Measurements from ENCODE around the gene FOLR3. TPM values are rescaled to one million over a fixed set of nuclear protein-coding genes. Genes with fewer than 3 reads are reported as not detected.

FOLR3 gene
- total RNA-seq, 1 experiment from 2014 or later: not detected

DNA sequence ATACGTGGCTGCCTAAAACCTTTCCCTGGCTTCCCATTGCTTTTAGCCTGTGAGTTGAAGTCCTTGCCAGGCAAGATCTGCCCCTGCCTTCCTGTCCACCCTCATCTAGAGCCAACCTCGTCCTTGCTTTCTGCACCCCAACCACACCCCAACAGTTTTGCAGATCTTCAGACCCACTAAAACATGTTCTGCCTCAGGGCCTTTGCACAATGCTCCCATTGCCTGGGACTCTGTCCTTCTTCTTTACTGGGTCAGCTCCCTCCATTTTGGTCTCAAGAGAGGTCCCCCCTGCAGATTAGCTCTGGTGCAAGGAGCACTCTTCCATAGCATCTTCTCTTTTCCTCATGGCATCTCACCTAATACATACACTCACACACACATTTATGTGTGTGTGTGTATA is 14.6 kb upstream of the FOLR3 start:
- Mint-ChIP-seq H3K4me1 (ENCODE audit: low read depth, unreplicated experiment) (no peaks in the 10 kb centered on the region), H3K4me3 (ENCODE audit: low read depth, unreplicated experiment) (no peak overlapping the region), H3K27ac (ENCODE audit: unreplicated experiment) (no peak overlapping the region), H3K36me3 (ENCODE audit: insufficient read depth, unreplicated experiment) (no peaks in the 10 kb centered on the region), H3K27me3 (ENCODE audit: unreplicated experiment) (peaks cover 12% of the 10 kb centered on the region), H3K9me3 (ENCODE audit: low read depth, unreplicated experiment) (no peaks in the 10 kb centered on the region)
- TF ChIP-seq, protein P1, sequence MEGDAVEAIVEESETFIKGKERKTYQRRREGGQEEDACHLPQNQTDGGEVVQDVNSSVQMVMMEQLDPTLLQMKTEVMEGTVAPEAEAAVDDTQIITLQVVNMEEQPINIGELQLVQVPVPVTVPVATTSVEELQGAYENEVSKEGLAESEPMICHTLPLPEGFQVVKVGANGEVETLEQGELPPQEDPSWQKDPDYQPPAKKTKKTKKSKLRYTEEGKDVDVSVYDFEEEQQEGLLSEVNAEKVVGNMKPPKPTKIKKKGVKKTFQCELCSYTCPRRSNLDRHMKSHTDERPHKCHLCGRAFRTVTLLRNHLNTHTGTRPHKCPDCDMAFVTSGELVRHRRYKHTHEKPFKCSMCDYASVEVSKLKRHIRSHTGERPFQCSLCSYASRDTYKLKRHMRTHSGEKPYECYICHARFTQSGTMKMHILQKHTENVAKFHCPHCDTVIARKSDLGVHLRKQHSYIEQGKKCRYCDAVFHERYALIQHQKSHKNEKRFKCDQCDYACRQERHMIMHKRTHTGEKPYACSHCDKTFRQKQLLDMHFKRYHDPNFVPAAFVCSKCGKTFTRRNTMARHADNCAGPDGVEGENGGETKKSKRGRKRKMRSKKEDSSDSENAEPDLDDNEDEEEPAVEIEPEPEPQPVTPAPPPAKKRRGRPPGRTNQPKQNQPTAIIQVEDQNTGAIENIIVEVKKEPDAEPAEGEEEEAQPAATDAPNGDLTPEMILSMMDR (IDR thresholded peaks at IDR 0.05; ENCODE audit: unreplicated experiment): no peak
- CTCF ChIA-PET: no interaction called here
- intact Hi-C loops (cut with micrococcal nuclease; ENCODE audit: unreplicated experiment): no loop called here
- no TSS peak for BruUV-seq (replicated peaks)
- DNase-seq: no peak

DNA sequence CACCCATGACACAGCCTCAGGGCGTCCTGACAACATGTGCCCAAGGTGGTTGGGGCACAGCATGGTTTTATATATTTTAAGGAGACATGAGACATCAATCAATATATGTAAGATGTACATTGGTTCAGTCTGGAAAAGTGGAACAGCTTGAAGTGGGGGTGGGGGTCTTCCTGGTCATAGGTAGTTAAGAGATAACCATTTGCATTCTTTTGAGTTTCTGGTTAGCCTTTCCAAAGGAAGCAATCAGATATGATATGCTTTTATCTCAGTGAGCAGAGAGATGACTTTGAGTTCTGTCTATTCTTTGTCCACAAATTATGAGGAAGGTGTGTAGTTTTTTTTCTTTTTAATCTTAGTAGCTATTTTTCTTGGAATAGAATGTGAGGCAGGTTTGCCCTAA is 12.9 kb upstream of the FOLR3 start:
- no peaks in the 10 kb centered on the region for H3K9me3 Mint-ChIP-seq (ENCODE audit: low read depth, unreplicated experiment)
- no peaks in the 10 kb centered on the region for H3K27me3 Mint-ChIP-seq (ENCODE audit: unreplicated experiment)
- intact Hi-C loops (cut with micrococcal nuclease; ENCODE audit: unreplicated experiment): no loop called here
- H3K4me1 Mint-ChIP-seq (ENCODE audit: low read depth, unreplicated experiment): no peaks in the 10 kb centered on the region
- CTCF ChIA-PET: no interaction called here
- TF ChIP-seq, protein P1 (IDR thresholded peaks at IDR 0.05; ENCODE audit: unreplicated experiment): no peak
- H3K36me3 Mint-ChIP-seq (ENCODE audit: insufficient read depth, unreplicated experiment): no peaks in the 10 kb centered on the region
- no peak overlapping the region for H3K4me3 Mint-ChIP-seq (ENCODE audit: low read depth, unreplicated experiment)
- no peak for DNase-seq
- BruUV-seq (replicated peaks): no TSS peak
- H3K27ac Mint-ChIP-seq (ENCODE audit: unreplicated experiment): no peak overlapping the region

DNA sequence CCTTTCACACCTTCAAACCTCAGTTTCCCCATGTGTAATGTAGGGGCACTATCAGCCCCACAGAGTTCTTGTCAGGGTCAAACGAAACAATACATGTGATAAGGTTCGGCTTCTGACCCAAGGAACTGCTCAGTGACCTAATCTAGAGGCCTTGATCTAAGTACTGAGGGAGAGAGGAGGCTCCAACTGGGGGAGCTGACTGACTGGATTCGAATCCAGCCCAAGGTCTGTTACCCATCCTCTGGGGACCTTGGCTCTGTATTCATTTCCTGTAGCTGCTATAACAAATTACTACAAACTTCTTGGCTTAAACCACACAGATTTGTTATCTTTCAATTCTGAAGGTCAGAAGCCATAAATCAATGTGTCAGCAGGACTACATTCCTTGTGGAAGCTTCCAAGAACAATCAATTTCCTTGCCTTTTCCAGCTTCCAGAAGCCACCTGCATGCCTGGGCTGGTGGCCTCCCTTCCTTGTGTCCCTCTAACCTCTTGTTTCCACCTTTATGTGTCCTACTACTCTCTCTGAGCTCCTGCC is 12.3 kb upstream of the FOLR3 start:
- CTCF ChIA-PET: no interaction called here
- Mint-ChIP-seq H3K4me3 (ENCODE audit: low read depth, unreplicated experiment) (no peak overlapping the region), H3K27me3 (ENCODE audit: unreplicated experiment) (peaks cover 3% of the 10 kb centered on the region), H3K36me3 (ENCODE audit: insufficient read depth, unreplicated experiment) (no peaks in the 10 kb centered on the region), H3K9me3 (ENCODE audit: low read depth, unreplicated experiment) (no peaks in the 10 kb centered on the region), H3K4me1 (ENCODE audit: low read depth, unreplicated experiment) (no peaks in the 10 kb centered on the region), H3K27ac (ENCODE audit: unreplicated experiment) (no peak overlapping the region)
- intact Hi-C loops (cut with micrococcal nuclease; ENCODE audit: unreplicated experiment): no loop called here
- no TSS peak for BruUV-seq (replicated peaks)
- no peak for DNase-seq
- TF ChIP-seq, protein P1 (IDR thresholded peaks at IDR 0.05; ENCODE audit: unreplicated experiment): no peak

DNA sequence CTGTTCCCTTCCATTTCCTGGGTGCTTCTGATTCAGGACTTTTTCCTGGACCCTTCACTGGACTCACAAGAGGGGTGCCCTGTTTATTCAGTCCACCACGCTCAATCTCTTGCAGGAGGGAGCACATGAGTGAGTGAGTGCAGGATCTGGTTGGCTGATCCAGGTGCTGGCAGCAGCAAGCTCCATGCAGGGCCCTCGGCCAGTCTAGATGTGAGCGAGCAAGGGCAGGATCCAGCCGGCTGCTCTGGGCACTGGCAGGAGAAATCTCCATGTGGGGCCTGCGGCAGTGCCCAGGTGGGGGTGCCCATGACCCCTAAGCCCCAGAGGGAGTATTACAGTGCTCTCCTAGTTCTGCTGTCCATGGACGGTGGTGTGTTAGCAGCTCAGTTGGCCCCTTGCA is 11.5 kb upstream of the FOLR3 start:
- CTCF ChIA-PET: no interaction called here
- TF ChIP-seq, protein P1 (IDR thresholded peaks at IDR 0.05; ENCODE audit: unreplicated experiment): no peak
- H3K27ac Mint-ChIP-seq (ENCODE audit: unreplicated experiment): no peak overlapping the region
- no peaks in the 10 kb centered on the region for H3K4me1 Mint-ChIP-seq (ENCODE audit: low read depth, unreplicated experiment)
- intact Hi-C loops (cut with micrococcal nuclease; ENCODE audit: unreplicated experiment): no loop called here
- H3K4me3 Mint-ChIP-seq (ENCODE audit: low read depth, unreplicated experiment): no peak overlapping the region
- BruUV-seq (replicated peaks): no TSS peak
- DNase-seq: no peak
- no peaks in the 10 kb centered on the region for H3K36me3 Mint-ChIP-seq (ENCODE audit: insufficient read depth, unreplicated experiment)
- H3K27me3 Mint-ChIP-seq (ENCODE audit: unreplicated experiment): peaks cover 12% of the 10 kb centered on the region
- H3K9me3 Mint-ChIP-seq (ENCODE audit: low read depth, unreplicated experiment): peaks cover 5% of the 10 kb centered on the region

Measured in Calu3 (cell line).